ENCODE results near the gene PHLPP2. TPM values are rescaled to one million over a fixed set of nuclear protein-coding genes. Genes with fewer than 3 reads are reported as not detected.

The PHLPP2 gene
- total and polyA plus RNA-seq, 2 experiments from 2014 or later = 1.7 to 6.7 TPM

DNA sequence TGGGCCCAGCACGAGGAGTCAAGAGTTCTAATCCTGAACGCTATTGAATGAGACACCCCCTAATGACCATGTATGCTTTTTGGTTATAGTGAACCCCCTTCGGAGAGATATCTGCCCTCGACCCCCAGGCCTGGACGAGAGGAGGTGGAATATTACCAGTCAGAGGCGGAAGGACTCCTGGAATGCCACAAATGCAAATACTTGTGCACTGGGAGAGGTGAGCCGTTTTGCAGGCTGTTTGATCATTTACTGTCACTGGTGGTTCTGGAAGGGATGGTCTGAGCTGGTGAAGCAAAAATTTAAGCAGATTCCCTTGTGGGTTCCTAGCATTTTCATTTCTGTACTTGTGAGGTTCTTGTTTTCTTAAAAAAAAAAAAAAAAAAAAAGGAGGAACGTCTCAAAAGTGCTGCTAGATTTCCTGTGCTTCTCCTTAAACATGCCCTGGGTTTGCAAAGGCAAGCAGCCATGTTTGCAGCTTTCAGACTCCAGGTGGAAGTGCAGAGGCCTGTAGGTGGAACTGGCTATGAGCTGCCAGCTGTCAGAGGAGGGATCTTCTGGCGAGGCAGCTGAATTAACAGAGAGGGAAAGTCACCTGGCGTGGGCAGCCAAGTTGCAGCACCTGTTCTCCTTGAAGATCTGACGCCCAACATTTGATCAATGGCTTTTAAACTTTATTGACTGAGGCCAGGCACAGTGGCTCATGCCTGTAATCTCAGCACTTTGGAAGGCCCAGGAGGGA lies 95.1 kb downstream of the PHLPP2 start:
- TF ChIP-seq, protein P1, sequence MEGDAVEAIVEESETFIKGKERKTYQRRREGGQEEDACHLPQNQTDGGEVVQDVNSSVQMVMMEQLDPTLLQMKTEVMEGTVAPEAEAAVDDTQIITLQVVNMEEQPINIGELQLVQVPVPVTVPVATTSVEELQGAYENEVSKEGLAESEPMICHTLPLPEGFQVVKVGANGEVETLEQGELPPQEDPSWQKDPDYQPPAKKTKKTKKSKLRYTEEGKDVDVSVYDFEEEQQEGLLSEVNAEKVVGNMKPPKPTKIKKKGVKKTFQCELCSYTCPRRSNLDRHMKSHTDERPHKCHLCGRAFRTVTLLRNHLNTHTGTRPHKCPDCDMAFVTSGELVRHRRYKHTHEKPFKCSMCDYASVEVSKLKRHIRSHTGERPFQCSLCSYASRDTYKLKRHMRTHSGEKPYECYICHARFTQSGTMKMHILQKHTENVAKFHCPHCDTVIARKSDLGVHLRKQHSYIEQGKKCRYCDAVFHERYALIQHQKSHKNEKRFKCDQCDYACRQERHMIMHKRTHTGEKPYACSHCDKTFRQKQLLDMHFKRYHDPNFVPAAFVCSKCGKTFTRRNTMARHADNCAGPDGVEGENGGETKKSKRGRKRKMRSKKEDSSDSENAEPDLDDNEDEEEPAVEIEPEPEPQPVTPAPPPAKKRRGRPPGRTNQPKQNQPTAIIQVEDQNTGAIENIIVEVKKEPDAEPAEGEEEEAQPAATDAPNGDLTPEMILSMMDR (IDR thresholded peaks at IDR 0.05; ENCODE audit: low read depth, low read length) = no peak
- DNase-seq (ENCODE audit: low read depth in 1 of 2, low spot score in 1 of 2) = no peak
- no peaks in the 10 kb centered on the region for H3K4me1 ChIP-seq (ENCODE audit: low read depth)

DNA sequence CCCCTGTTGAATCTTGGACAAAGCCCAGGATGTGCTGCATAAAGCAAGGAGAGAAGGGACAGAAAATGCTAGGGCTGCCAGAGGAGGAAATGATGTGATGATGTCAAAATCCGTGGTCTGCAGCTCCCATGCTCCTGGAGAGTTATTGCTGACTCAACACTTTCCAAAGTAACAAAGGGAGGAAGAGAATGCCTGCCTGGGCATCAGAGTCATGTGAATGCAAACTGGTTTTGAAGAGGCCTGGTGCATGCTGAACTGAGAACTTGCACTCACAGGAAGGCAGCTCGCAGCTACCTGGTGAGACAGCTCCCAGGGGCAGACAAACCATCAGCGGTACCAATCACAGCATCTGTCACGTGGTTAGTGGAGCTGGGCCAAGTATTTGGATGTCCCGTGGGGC lies 95.7 kb downstream of the PHLPP2 start:
- peak in 1 of 2 donors; percentile 85 for DNase-seq (ENCODE audit: low read depth in 1 of 2, low spot score in 1 of 2)
- Histone ChIP-seq H3K27me3 (peaks cover 45% of the 10 kb centered on the region), H3K27ac (no peak overlapping the region), H3K4me3 (no peak overlapping the region), H3K36me3 (no peaks in the 10 kb centered on the region), H3K4me1 (ENCODE audit: low read depth) (no peaks in the 10 kb centered on the region), H3K9me3 (ENCODE audit: low read depth) (no peaks in the 10 kb centered on the region)
- TF ChIP-seq, protein P1 (IDR thresholded peaks at IDR 0.05; ENCODE audit: low read depth, low read length) = no peak

More for the DNA sequence above, 95.1 kb downstream of the PHLPP2 start:
- Histone ChIP-seq H3K27me3 (peaks cover 39% of the 10 kb centered on the region), H3K4me3 (no peak overlapping the region), H3K27ac (no peak overlapping the region), H3K9me3 (ENCODE audit: low read depth) (no peaks in the 10 kb centered on the region), H3K36me3 (no peaks in the 10 kb centered on the region)

DNA sequence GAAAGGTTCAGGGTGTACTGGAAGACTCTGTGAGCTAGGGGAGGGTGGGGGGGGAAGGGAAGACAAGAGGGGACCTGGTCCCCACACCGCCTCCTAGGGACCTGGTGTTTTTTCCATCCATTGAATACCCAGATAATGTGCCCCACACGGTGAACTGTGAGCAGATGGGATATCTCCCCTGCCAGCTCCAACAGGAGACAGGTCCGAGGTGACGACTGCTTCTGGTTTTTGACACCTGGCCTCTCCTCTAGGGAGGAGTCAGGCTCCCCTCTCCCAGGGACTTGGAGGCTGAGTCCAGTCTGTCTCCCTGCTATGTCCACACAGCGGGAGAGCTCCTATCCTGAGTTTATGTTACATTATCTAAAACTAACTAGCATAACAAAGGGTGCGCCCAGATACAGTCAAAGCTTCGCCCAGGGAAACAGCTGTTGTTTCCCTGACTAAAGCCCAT lies 96.7 kb downstream of the PHLPP2 start:
- no peaks in the 10 kb centered on the region for H3K36me3 ChIP-seq
- no peaks in the 10 kb centered on the region for H3K4me1 ChIP-seq (ENCODE audit: low read depth)
- no peaks in the 10 kb centered on the region for H3K9me3 ChIP-seq (ENCODE audit: low read depth)
- H3K4me3 ChIP-seq = no peak overlapping the region
- DNase-seq (ENCODE audit: low read depth in 1 of 2, low spot score in 1 of 2) = peak; percentile 15 to 17
- H3K27me3 ChIP-seq = peaks cover 50% of the 10 kb centered on the region
- H3K27ac ChIP-seq = no peak overlapping the region
- TF ChIP-seq, protein P1 (IDR thresholded peaks at IDR 0.05; ENCODE audit: low read depth, low read length) = no peak

DNA sequence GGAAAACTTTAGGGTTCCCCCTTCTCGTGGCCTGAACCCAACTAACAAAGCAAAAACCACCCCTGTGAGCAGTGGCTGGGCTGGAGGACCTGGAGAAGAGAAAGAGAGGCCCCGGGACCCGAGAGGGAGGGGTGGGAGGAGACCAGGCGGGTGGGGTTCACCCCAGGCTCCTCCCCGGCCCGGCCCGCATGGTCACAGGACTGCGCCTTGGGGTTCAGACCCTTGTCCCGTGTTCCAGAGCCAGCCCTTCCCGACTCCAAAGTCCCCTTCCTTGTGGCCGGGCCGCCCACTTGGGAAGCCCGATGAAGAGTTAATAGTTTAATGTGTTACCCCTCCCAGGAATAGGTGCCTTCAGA lies 97.7 kb downstream of the PHLPP2 start:
- Histone ChIP-seq H3K4me3 (peak overlapping the region; percentile 46), H3K9me3 (ENCODE audit: low read depth) (no peaks in the 10 kb centered on the region), H3K36me3 (no peaks in the 10 kb centered on the region), H3K4me1 (ENCODE audit: low read depth) (no peaks in the 10 kb centered on the region), H3K27ac (no peak overlapping the region), H3K27me3 (peaks cover 50% of the 10 kb centered on the region)
- no peak for DNase-seq (ENCODE audit: low read depth in 1 of 2, low spot score in 1 of 2)
- TF ChIP-seq, protein P1 (IDR thresholded peaks at IDR 0.05; ENCODE audit: low read depth, low read length) = no peak

DNA sequence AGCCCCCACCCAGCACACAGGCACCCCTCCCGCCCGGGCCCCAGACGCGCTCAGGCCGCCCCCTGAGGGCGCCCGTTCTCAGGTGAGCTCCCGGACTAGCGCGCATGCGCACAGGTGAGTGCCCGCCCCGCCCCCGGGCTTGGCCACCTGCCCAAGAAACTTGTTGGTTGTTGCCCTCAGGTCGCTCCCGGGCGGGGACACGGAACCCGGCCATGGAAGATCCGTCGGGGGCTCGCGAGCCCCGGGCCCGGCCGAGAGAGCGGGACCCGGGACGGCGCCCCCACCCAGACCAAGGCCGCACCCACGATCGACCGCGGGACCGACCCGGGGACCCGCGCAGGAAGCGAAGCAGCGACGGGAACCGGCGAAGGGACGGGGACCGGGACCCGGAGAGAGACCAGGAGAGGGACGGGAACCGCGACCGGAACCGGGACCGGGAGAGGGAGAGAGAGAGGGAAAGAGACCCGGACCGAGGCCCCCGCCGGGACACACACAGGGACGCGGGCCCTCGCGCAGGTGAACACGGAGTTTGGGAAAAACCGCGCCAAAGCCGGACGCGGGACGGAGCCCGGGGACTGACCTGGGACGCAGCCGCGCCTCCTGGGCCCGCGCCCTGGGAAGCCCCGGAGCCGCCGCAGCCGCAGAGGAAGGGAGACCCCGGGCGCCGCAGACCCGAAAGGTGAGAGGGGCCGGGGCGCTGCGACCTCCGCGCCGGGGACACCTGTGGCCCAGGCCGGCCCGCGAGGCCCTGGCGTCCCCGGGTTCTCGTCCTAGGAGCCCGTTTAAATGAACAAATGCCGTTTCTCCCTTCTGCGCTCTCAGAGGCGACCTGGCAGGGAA lies 98.3 kb downstream of the PHLPP2 start, which contains the start of gene MARVELD3:
TSS of gene MARVELD3 (plus strand) at position 167 of the 840 bp plus-strand sequence. CDS start at position 213, 46 bp downstream.
- Histone ChIP-seq H3K27ac (no peak within 1 kb of the TSS), H3K27me3 (peaks cover 50% of the 10 kb centered on the region), H3K4me3 (peak within 1 kb of the TSS; percentile 46), H3K36me3 (no peaks in the 10 kb centered on the region), H3K4me1 (ENCODE audit: low read depth) (no peaks in the 10 kb centered on the region), H3K9me3 (ENCODE audit: low read depth) (no peaks in the 10 kb centered on the region)
- peak in 1 of 2 donors; percentile 24 for DNase-seq (ENCODE audit: low read depth in 1 of 2, low spot score in 1 of 2)
- TF ChIP-seq, protein P1 (IDR thresholded peaks at IDR 0.05; ENCODE audit: low read depth, low read length) = no peak
